ENCODE data around the gene GPC3.

The GPC3 gene

DNA sequence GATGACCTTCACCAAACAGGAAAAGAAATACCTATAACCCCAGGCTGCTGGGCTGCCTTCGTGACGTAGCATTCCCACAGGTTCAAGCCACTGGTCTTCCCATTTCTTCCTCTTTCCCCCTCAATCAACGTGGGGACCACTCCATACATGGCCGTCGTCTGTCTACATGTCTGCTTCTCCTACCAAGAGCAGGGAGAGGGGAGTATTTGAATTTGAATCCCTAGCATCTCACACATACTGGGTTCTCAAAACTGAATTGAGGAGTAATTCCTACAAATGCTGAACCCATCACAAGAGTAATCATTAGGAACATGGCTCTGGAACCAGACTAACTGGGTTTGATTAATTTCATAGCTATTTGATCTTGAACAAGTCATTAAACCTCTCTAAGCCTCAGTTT, 17.3 kb downstream of the GPC3 start:
- DNase-seq (ENCODE audit: low spot score), result no peak

DNA sequence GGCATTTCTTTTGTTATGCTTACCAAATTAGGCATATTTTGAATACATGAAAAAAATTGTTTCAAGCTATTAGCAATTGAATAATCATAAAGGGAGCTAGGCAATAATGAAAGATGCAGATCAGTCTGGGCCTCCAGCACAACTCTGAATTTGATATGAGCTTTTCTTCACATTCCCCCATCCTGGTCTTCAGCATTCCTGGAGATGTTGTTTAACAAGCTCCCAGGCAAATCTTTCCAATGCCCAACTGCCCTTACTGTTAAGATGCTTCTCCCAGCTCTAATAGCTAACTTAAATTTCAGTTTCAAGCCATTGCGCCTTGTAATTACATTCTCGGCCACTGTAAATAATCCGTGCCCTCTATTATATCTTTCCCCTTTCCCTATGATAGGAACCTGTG, 19.2 kb downstream of the GPC3 start:
- DNase-seq (ENCODE audit: low spot score), result no peak

DNA sequence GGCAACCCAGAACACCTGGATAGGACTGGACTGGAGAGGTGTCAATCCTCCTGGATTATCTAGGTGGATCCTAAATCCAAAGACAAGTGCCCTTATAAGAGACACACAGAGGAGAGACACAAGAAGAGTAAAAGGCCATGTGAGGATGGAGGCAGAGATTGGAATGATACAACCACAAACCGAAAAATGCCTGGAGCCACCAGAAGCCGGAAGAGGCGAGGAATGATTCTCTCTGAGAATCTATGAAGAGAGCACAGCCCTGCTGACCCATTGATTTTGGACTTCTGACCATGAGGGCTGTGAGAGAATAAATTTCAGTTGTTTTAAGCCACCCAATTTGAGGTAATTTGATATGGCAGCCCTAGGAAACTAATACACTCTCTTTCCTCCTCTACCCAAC, 20.1 kb downstream of the GPC3 start:
- DNase-seq (ENCODE audit: low spot score), result no peak

DNA sequence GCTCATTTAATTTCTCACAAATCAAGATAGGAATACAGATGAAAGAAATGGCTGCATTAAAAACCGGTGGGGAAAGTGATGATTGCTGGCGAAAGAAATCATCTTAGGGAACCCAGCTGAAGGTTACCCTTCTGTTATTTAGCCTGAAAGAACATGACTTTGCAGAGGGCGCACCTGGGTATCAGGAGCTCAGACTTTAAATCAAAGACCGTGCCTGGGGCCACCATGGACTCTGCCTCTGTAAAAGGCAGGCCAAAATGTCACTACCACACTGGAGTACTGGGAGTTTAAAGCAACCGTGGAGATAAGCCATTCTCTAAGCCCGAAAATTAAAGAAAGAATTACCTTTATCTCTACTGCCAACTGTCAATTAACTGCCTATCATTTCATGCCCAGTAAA, 24.3 kb downstream of the GPC3 start:
- DNase-seq (ENCODE audit: low spot score), result no peak

DNA sequence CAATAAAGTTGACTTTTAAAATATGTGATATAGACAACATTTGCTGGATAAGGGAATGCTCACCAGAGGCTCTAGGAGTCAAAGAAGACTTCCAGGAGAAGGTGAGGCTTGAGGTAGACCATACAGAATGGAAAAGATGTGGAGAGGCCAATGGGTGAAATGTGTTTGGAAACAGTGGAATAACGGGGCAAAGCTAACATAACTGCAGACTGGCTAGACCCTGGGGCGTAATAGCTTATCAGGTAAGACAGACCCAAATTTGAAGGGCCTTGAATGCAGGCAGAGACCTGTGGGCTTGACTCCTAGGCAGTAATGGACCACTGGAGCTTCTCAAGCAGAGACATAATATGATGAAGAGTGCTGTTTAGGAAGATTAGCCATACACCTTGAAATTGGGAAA, 25.4 kb downstream of the GPC3 start:
- DNase-seq (ENCODE audit: low spot score), result no peak

DNA sequence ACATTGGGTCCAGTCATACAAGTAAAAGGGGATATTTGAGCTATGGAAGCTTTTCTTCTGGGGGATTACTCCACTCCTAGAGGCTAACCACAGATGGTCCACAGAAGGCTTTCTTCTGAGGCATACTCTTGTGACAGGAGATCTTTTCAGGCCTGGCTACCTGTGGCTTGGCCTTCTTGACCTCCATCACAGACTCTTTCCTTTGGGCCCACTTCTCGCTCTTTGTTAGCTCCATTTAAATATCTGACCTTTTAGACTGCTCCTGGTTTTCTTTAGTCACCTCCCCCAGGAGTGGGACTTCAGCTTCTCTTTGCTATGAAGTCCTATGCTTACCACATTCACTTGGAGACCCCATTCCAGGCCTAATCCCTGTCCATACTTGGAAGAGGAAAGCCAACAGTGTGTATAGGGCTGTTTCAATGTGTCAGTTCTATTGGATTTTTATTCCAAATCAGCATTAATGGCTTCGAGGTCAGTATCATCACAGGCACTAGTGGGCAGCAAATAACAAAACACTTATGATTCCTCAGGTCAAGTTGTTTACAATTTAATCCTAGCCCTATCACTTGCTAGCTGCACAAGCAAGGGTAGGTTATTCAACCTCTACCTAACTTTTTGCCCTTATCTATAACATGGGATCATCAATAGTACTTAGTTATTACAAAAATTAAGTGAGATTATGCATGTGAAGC, 26.3 kb downstream of the GPC3 start:
- no peak for DNase-seq (ENCODE audit: low spot score)

DNA sequence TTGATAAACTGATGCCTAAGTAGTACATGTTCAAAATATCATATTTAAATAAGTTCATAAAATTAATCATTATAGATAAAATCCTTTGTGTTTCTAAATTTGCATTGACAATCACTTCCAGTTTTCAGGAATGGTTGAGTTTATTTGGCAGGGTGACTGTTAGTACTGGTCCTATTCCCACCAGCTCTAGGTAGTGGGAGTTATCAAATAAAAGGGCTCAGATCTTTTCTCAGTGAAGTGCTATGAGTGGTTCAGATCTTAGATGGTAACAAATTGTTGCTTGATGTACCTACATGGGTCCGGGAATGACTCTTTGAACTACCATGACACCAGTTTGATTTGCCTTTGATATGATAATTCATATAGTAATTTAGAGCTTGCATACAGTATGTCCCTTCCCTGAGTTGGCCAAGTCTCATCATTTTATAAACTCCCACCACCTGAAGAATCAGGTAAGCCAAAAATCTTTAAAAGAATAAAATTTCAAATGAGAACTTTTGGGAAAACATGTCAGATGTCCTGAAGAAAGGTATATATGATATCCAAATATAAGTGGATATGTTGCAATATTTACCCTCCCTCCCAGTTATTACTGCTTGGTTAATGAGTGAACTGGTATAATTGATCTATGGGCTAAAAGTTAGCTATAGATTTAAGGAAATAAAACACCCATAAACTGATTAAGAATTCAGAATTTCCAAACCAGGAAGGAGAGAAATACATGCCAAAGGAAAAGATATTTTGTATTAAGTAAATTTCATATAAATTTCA, 28.6 kb downstream of the GPC3 start:
- DNase-seq (ENCODE audit: low spot score), result no peak

DNA sequence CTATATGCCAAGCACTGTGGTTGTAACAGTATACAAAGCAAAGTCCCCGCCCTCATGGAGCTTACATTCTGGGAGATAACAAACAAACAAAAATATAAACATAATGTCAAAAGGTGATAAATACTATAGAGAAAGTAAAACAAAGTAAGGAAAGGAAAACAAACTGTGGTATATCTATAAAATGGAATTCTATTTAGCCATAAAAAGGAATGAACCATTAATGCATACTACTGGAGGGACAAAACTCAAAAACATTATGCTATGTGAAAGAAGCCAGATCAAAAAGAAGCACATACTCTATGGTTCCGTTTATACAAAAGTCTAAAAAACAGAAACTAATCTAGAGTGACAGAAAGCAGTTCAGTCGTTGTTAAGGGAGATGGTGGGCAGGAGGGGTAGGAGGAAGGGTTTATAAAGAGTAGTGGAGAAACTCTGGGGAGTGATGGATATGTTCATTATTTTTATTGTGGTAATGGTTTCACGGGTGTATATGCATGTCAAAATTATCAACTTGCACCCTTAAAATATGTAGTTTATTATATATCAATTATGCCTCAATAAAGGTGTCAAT, 31.5 kb downstream of the GPC3 start:
- DNase-seq (ENCODE audit: low spot score), result no peak

DNA sequence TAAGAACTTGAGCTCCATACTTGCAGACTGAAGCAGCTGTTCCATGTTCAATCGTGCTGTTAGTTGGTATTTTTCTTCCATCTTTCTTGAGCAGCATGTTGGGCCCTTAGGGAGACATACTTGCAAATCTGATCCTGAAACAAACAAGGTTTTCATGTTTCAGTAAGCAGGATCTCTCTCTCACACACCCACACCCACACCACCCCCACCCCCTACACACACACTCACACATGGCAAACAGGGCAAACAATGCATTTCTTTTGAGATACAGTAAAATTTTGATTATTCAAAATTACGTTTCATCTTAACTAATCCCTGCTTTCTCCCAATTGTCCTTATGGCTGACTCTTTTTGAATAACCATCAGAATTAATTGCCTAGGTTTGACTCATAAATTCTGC, 32.3 kb downstream of the GPC3 start:
- no peak for DNase-seq (ENCODE audit: low spot score)

DNA sequence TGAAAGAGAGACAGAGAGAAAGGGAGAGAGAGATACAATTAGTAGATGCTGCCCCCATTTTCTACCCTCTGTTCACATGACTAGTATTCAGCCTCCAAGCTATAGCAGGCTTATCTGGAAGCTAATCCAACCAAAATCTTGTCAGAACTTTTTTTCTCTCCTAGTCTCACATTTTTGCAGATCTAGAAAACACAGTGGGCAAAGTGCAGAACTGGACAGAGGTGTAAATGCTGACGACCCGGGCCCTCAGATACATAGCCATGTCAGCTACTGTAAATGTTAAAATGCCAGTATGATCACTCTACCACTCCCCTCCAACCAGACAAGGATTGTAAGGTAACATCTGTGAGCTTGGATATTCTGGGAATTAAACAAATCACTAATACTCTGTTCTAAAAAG, 34.3 kb downstream of the GPC3 start:
- DNase-seq (ENCODE audit: low spot score), result no peak

DNA sequence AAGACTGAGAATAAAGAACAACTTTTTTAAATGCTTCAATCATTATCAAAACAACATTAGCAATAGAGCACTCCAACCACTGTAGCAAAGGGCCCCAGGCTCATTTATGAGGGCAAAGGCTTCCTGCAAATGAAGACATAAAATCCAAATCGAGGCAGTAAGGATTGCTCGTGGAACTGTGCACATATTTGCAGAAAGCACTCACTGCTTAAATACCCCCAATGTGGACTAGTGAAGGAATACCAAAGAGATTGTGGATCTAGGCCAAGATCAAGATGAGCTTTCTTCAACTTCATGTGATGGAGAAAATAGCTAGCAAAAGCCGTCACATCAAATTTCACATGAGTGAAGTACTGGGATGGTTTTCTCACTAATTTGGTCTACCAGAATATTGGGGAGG, 35.2 kb downstream of the GPC3 start:
- no peak for DNase-seq (ENCODE audit: low spot score)

DNA sequence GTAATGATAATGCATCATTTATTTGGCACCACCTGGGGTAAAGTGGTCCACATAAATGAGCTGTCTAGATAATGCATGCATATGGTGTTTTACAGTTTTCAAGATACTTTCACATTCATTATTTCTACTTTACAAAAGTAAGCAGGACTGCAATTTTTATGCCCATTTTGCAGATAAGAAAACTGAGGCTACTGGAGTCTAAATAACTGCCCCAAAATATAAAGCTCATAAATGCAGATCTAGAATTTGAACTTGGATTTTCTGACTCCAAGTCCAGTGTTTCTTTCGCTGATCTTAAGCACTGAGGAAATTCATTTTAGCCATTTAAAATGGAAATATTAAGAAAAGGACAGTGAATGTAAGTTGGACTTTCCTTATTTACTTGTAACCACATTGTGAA, 36.5 kb downstream of the GPC3 start:
- no peak for DNase-seq (ENCODE audit: low spot score)

DNA sequence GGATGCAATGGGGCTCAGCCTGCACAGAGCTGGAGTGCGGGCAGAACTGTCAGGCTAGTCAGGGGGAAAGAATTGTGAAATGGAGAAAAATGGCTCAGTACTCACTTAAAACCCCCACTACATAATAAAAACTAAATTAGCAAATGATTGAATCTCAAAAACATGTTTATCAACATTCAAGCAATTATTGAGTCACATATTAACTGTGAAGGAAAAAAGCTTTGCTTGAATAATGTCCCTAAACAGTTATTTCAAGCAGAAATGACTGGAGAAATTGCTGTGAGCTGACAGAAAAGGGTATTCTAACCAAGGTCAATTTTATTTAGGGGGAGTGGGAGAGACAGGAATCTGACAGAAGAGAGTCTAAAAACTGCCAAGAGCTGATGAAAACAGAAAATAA, 37.4 kb downstream of the GPC3 start:
- no peak for DNase-seq (ENCODE audit: low spot score)

DNA sequence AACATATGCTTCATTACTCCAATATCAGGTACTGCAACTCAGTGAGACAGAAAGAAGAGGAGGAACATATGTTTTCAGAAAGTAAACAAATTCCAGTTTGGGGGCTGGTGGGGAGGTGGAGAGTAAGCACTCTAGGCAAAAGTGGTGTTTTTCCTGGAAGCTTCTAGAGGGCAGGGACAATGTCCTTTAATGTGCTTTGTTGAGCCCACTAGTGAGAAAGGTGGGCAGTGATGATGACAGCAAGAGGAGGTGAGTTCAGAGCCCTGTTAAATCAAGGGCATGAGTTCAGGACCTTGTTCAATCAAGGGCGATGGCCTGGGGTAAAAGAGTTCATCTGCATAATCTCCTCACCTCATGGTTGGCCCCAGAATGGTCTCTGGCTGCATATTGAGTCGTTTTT, 38.4 kb downstream of the GPC3 start:
- DNase-seq (ENCODE audit: low spot score), result no peak

DNA sequence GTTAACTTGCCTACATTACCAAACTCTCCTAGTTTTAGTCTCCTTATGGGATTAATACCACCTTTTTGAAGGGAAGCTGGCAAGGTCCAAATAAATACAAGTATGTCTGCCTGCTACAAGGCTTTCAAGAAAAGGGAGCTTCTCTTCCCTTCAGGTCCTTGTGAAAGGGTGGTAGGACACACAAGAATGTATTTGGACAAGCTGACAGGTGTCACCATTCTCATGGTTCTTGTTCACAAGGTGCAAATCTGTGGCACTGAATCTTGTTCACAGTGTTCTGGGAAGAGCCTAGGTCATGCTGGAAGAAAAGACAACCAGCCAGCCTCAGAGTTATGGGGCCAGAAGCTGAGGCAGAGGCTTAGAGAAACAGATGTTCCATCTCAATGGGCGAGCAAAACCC, 41.9 kb downstream of the GPC3 start:
- DNase-seq (ENCODE audit: low spot score), result no peak

DNA sequence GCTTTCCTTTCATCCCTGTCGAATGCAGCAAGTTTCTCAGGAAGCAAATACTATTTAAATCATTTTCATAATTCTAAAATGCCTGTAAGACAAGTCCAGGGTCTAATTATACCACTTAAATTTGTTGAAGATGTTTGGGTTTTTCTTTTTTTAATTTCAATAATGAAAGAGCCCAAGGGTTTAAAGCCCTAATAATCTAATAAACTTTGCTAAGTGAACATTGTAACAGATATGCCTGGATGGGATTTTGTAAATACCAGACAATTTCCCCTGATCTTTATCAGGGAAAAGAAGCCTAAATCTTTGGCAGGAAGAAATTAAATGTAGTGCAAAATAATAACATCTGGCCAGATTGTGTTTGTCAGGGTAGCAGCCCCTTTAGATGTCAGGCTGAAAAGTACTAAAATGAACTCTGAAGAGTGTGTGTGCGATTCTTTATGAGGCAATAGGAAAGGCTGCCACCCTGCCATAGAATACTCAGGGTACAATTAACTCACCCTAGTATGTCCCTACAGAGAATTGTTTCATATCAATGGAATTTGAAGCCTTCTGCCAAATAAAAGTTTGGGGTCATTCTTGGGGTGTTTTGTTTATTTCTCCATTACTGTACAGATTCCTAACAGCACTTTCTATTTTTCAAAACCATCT, 45.6 kb downstream of the GPC3 start:
- DNase-seq (ENCODE audit: low spot score), result no peak

DNA sequence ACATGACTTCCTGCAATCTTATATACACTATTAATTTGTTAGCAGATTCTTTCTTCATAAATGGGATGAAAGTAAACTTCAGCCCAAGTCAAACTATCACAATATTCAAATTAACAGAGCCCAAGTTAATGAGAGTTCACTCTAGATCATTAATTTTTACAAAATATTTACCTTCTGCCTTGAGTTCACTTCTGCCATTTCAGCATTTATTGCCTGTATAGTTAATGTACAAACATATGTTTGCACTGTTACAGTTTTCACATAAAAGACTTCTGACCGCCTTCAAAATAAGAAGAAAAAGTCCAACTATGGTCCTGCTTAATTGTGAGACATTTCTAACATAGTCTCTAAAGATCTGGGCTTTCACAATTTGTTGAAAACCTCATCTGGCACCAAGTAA, 46.9 kb downstream of the GPC3 start:
- no peak for DNase-seq (ENCODE audit: low spot score)

DNA sequence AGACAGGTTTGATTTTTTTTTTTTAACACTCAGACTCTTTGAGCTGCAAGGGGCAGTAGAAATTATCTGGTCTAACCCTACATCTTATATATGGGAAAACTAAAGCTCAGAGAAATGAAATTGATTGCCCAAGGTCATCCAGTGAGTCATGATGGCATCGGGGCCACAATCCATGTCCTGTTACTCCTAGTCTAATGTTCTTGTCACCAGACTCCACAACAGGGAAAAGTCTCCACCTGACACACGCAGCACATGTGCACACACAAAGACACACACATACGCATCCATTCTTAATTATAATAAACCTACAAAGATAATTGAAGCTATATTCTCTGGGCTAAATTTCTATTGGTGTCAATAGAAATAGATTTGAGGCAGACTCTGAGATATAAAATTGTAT, 48.4 kb downstream of the GPC3 start:
- no peak for DNase-seq (ENCODE audit: low spot score)

DNA sequence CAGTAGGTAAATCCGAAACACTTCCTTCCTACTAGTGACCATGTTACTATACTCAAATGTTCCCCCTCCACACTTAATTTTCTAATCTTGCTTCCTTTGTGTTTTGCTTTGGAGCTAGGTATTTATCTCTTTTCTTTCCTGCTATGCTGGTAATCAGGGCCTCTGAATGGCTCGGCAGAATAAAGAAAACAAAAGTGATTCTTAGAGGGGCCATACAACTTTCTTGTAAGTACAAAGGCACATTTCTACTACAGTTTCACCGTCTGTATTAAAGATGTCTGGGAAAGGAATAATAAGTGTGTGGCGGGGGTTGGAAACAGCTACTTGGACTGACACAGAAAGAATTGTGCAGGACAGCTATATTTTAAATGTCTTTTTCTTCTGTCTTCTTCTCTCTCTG, 50.3 kb downstream of the GPC3 start:
- no peak for DNase-seq (ENCODE audit: low spot score)

DNA sequence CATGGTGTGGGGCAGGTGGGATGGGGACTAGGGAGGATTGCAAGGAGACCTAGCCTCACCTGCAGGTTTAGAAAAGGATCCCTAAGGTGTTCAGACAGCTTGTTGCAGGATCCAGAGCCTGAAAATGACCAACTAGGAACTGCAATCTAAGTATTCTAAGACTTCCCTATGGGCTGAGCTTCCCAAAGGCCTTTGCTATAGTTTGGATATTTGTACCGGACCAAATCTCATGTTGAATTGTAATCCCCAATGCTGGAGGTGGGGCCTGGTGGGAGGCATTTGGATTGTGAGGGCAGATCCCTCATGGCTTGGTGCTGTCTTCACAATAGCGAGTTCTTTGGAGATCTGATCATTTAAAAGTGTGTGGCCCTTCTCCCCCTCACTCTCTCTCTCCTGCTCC, 52.1 kb downstream of the GPC3 start:
- no peak for DNase-seq (ENCODE audit: low spot score)

DNA sequence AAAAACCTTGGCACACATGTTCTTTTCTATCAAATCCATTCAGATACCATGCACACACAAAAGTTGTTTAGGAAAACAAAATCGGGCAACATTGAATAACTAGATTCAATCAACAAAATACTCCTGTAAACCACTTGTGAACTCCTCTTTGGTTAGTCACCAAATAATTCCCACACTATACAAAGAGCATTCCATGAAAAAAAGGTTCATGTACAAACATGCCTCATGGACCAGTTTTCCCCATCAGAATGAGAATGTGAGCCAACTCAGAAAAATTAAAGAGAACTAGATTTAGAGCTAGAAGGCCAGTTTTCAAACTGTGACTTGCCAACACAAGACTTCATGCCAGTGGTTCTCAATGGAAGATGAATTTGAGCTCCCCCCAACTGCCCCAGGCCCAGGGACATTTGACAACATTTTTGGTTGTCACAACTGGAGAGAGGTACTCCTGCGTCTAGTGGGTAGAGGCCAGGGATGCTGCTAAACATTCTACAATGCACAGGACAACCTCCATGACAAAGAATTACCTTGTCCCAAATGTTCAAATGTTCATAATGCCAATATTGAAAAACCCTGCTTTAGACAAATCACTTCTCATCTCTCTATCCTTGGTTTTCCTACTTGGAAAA, 55.4 kb downstream of the GPC3 start:
- no peak for DNase-seq (ENCODE audit: low spot score)

DNA sequence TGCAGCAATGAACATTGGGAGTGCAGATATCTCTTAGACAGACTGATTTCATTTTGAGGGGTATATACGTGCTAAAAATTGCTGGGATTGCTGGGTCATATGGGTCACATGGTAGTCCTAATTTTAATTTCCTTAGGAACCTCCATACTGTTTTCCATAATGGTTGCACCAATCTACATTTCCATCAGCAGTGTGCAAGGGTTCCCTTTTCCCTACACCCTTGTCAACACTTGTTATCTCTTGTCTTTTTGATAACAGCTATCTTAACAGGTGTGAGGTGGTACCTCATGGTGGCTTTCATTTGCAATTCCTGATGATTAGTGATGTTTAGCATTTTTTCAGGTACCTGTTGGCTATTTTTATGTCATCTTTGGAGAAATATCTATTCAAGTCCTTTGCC, 57.0 kb downstream of the GPC3 start:
- no peak for DNase-seq (ENCODE audit: low spot score)

DNA sequence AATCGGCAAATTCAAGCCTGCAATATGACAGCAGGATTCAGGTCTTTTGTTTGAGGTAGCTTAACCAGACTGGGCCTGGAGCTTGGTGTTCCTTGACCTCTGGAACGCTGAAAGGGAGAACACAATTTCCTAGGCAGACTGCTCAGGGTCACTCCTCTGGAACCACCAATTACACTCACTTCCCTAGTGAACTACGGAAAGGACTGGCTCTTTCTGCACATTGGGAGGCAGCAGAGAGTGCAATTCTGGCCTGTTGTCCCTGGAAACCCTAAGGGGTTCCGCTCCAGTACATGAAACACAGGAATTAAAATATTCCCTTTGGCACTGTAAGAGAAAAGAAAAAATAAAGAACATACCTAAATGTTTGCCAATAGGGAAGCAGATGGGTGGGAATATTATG, 58.6 kb downstream of the GPC3 start:
- DNase-seq (ENCODE audit: low spot score), result no peak
